ENCODE measurements around the gene FAM98C. TPM values are rescaled to one million over a fixed set of nuclear protein-coding genes. Genes with fewer than 3 reads are reported as not detected.
A peak's percentile ranks its signal among the peaks of the same experiment; 100 is the strongest.

FAM98C gene
- polyA plus RNA-seq, 1 of the 3 experiments (the other 2 are of a cell fraction): 26.7 TPM

DNA sequence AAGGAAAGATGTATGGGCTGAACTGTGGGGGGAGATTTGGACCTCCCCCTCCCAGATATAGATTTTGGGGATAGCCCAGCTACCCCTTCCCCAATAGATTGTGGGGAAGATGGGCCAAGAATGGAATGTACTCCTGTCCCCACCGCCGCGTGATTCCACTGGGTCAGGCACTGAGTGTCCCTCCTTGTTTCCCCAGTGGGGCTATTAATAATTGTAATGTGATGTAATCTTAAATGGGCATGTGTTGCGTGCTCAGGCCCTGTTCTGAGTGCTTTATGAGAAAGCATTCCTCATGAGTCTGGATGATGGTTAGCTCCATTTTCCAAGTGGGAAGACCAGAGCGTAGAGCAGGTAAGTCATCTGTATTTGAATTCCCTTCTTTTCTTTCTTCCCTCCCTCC lies 27.1 kb upstream of the FAM98C start:
- Histone ChIP-seq H3K9me3 (no peaks in the 10 kb centered on the region), H3K79me2 (ENCODE audit: insufficient read depth) (peaks cover 56% of the 10 kb centered on the region), H3K4me2 (peak overlapping the region; percentile 78), H3K9me2 (no peaks in the 10 kb centered on the region), H3F3A (replicated peaks; ENCODE audit: insufficient read depth) (no peaks in the 10 kb centered on the region), H3K36me3 (replicated peaks in 1 of 2; ENCODE audit: control insufficient read depth in 1 of 2, insufficient read depth in 2 of 2, low read length in 1 of 2) (peaks cover 9 to 18% of the 10 kb centered on the region in 2 experiments), H3K4me1 (ENCODE audit: control insufficient read depth in 1 of 2, insufficient read depth in 2 of 2, low read depth in 1 of 2, low read length in 1 of 2) (peaks cover 6 to 14% of the 10 kb centered on the region in 2 experiments; a peak in 3 of 4 replicates), H2AFZ (ENCODE audit: low read depth) (no peak overlapping the region), H4K20me1 (ENCODE audit: insufficient read depth) (peaks cover 26% of the 10 kb centered on the region), H3K4me3 (ENCODE audit: low read depth in 2 of 2, low read length in 1 of 2) (peak overlapping the region; percentile 68 to 91), H3K9ac (peak overlapping the region; percentile 96), H3K27me3 (ENCODE audit: insufficient read depth) (no peaks in the 10 kb centered on the region), H3K27ac (ENCODE audit: low read depth in 2 of 2, low read length in 1 of 2) (peak overlapping the region; percentile 17 to 87; a peak in 2 of 4 replicates)
- DNase-seq: no peak
- POLR2A ChIA-PET: interaction anchor here (2.2 to 3.6 kb wide), 2 partner anchors 10 to 12 kb away, joined by 6 to 29 read pairs; partner anchors contain the start of genes GGN and SPRED3
- no peak for TF ChIP-seq PBX3 (IDR thresholded peaks at IDR 0.05)
- peak; percentile 31; the same call in 1 of the 2 replicates for TF ChIP-seq MXI1 (IDR thresholded peaks at IDR 0.05; ENCODE audit: low read depth, low read length)
- CTCF ChIA-PET: interaction anchor here (0.9 to 2.8 kb wide), 5 partner anchors 9 to 473 kb away, joined by 4 to 11 read pairs (median 8); partner anchors contain the start of genes CATSPERG, FAM98C and GGN
- 63% methylated on average over 5 of the region's 5 CpGs for WGBS (ENCODE audit: low lambda C conversion rate)

GRCh38 chr19:38376576-38376975 lies 26.3 kb upstream of the FAM98C start:
- Histone ChIP-seq H3K36me3 (replicated peaks in 1 of 2; ENCODE audit: control insufficient read depth in 1 of 2, insufficient read depth in 2 of 2, low read length in 1 of 2) (peaks cover 17 to 21% of the 10 kb centered on the region in 2 experiments), H3F3A (replicated peaks; ENCODE audit: insufficient read depth) (no peaks in the 10 kb centered on the region), H3K4me2 (peak overlapping the region; percentile 78), H3K4me1 (ENCODE audit: control insufficient read depth in 1 of 2, insufficient read depth in 2 of 2, low read depth in 1 of 2, low read length in 1 of 2) (peaks cover 6 to 14% of the 10 kb centered on the region in 2 experiments; a peak in 3 of 4 replicates), H4K20me1 (ENCODE audit: insufficient read depth) (peaks cover 26% of the 10 kb centered on the region), H2AFZ (ENCODE audit: low read depth) (no peak overlapping the region), H3K79me2 (ENCODE audit: insufficient read depth) (peaks cover 56% of the 10 kb centered on the region), H3K27me3 (ENCODE audit: insufficient read depth) (no peaks in the 10 kb centered on the region), H3K9ac (no peak overlapping the region), H3K27ac (ENCODE audit: low read depth in 2 of 2, low read length in 1 of 2) (no peak overlapping the region), H3K4me3 (ENCODE audit: low read depth in 2 of 2, low read length in 1 of 2) (peak overlapping the region in 1 of 2 experiments; percentile 91; a peak in 2 of 4 replicates), H3K9me2 (no peaks in the 10 kb centered on the region), H3K9me3 (no peaks in the 10 kb centered on the region)
- ChIA-PET CTCF (interaction anchor here (1.2 to 2.8 kb wide), 4 partner anchors 8 to 41 kb away, joined by 4 to 11 read pairs (median 8); partner anchors contain the start of genes CATSPERG, FAM98C and GGN), POLR2A (interaction anchor here (2.2 to 3.6 kb wide), 2 partner anchors 9 to 11 kb away, joined by 6 to 29 read pairs; partner anchors contain the start of genes GGN and SPRED3)
- WGBS (ENCODE audit: low lambda C conversion rate): 76% methylated on average over 3 of the region's 3 CpGs
- TF ChIP-seq GABPA (IDR thresholded peaks at IDR 0.05; ENCODE audit: low read depth) (no peak), GATA2 (CRISPR knock-in tag; IDR thresholded peaks at IDR 0.05) (no peak)
- DNase-seq: no peak

- CTCF ChIA-PET: interaction anchor here (2.3 to 2.8 kb wide), 3 partner anchors 8 to 41 kb away, joined by 8 to 11 read pairs (median 8); partner anchors contain the start of genes CATSPERG and FAM98C
- Histone ChIP-seq H3K79me2 (ENCODE audit: insufficient read depth) (peaks cover 56% of the 10 kb centered on the region), H3K4me3 (ENCODE audit: low read depth in 2 of 2, low read length in 1 of 2) (0 out of 4 replicates have a peak overlapping the region, but pooled peaks of 1 of the 2 experiments have one; percentile 91), H4K20me1 (ENCODE audit: insufficient read depth) (peaks cover 26% of the 10 kb centered on the region), H2AFZ (ENCODE audit: low read depth) (no peak overlapping the region), H3K9me2 (no peaks in the 10 kb centered on the region), H3K4me1 (ENCODE audit: control insufficient read depth in 1 of 2, insufficient read depth in 2 of 2, low read depth in 1 of 2, low read length in 1 of 2) (peaks cover 6 to 14% of the 10 kb centered on the region in 2 experiments; a peak in 3 of 4 replicates), H3K27ac (ENCODE audit: low read depth in 2 of 2, low read length in 1 of 2) (no peak overlapping the region), H3K4me2 (peak overlapping the region; percentile 78; the same call in 1 of the 2 replicates), H3F3A (replicated peaks; ENCODE audit: insufficient read depth) (no peaks in the 10 kb centered on the region), H3K9me3 (no peaks in the 10 kb centered on the region), H3K9ac (no peak overlapping the region), H3K36me3 (replicated peaks in 1 of 2; ENCODE audit: control insufficient read depth in 1 of 2, insufficient read depth in 2 of 2, low read length in 1 of 2) (peaks cover 21 to 22% of the 10 kb centered on the region in 2 experiments), H3K27me3 (ENCODE audit: insufficient read depth) (no peaks in the 10 kb centered on the region)
- TF ChIP-seq ELF1 (IDR thresholded peaks at IDR 0.05) (no peak), SMC3 (IDR thresholded peaks at IDR 0.05; ENCODE audit: low read depth, low read length) (no peak), PBX3 (IDR thresholded peaks at IDR 0.05) (no peak)
- DNase-seq: no peak
- WGBS (ENCODE audit: low lambda C conversion rate): 94% methylated on average over 4 of the region's 4 CpGs
- POLR2A ChIA-PET: interaction anchor here (2.2 to 3.6 kb wide), 2 partner anchors 8 to 11 kb away, joined by 6 to 29 read pairs; partner anchors contain the start of genes GGN and SPRED3
Measured at GRCh38 chr19:38377052-38377451, 25.8 kb upstream of the FAM98C start.
